ENCODE data around the gene GUCY2D. TPM values are rescaled to one million over a fixed set of nuclear protein-coding genes. Genes with fewer than 3 reads are reported as not detected.
A peak's percentile ranks its signal among the peaks of the same experiment; 100 is the strongest.

Gene GUCY2D
- polyA plus RNA-seq, 4 donors = 0.81 TPM; not detected in 3

DNA sequence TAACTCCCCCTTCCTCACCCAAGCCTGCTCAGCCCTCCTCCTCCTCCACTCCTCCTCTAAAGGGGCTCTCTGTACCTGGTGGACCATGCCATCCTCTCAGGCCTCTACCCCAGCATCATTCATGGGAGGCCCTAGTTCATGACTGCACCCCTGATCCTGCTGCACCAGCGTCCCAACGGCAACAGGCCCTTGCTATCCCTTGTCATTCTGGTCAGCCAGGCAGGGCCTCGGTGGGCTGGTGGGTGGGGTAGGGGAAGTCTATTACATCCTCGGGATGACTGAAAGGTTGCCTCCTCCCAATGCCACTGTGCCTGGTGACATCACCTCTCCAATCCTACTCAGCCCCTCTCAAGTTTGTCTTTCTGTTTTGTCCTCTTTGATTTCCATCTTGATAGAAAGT, 65.4 kb downstream of the GUCY2D start:
- Histone ChIP-seq H3K4me1 (ENCODE audit: control insufficient read depth in 3 of 3, insufficient read depth in 2 of 3, low read depth in 1 of 3, low read length in 2 of 3) (peaks cover 4 to 18% (median 8%) of the 10 kb centered on the region in 3 donors), H3K9me3 (ENCODE audit: control insufficient read depth in 2 of 2, insufficient read depth in 1 of 2, low read depth in 1 of 2, low read length in 1 of 2) (no peaks in the 10 kb centered on the region), H3K36me3 (ENCODE audit: control insufficient read depth in 3 of 3, insufficient read depth in 2 of 3, low read depth in 1 of 3, low read length in 3 of 3) (no peaks in the 10 kb centered on the region), H3K27me3 (ENCODE audit: control insufficient read depth in 3 of 3, insufficient read depth in 3 of 3, low read length in 3 of 3) (peaks cover 0 to 44% (median 12%) of the 10 kb centered on the region in 3 donors), H3K27ac (ENCODE audit: low read depth in 1 of 3, low read length in 2 of 3) (no peak overlapping the region), H3K4me3 (ENCODE audit: low read depth in 1 of 3, low read length in 3 of 3) (no peak overlapping the region)
- no peak for DNase-seq
- WGBS, 3 donors = 36 to 56% (median 54%) methylated on average over 4 of the region's 4 CpGs
- no peak for FAIRE-seq

DNA sequence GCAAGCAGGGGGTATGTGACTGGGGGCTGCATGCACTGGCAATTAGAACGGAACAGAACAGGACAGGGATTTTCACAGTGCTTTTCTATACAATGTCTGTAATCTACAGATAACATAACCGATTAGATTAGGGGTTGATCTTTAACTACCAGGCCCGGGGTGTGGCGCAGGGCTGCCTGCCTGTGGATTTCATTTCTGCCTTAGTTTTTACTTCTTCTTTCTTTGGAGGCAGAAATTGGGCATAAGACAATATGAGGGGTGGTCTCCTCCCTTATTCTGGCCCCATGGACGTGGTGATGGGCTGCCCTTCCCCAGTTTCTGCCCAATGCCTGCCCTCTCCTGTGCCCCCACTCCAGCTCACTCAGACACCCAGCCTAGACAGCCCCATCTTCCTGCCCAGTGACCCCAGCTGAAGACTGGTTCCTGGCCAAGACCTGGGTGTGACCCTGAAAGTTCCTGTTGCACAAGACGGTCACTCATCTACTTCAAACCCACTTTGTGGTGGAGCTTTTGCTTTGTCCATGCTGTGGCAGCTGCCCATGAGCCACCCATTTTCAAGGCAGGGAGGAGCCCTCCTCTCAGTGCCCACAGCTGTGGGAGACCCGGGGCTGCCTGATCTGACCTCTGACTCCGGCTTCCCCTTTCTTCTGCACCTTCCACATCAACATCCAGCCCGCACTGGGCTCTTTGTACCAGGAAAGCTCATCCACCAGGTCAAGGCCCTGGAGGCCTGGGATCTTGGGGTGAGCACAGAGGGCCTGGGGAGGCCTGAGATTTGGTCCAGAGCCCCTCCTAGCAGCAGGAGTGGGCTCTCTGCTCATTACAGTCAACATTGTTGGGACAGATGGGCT, 66.5 kb downstream of the GUCY2D start:
- peak overlapping the region in 1 of 3 donors; percentile 60 for H3K27ac ChIP-seq (ENCODE audit: low read depth in 1 of 3, low read length in 2 of 3)
- peaks cover 4 to 25% (median 11%) of the 10 kb centered on the region in 3 donors for H3K4me1 ChIP-seq (ENCODE audit: control insufficient read depth in 3 of 3, insufficient read depth in 2 of 3, low read depth in 1 of 3, low read length in 2 of 3)
- WGBS, 3 donors = 23 to 48% (median 36%) methylated on average over 9 of the region's 9 CpGs
- no peak overlapping the region for H3K4me3 ChIP-seq (ENCODE audit: low read depth in 1 of 3, low read length in 3 of 3)
- H3K27me3 ChIP-seq (ENCODE audit: control insufficient read depth in 3 of 3, insufficient read depth in 3 of 3, low read length in 3 of 3) = peaks cover 0 to 47% (median 20%) of the 10 kb centered on the region in 3 donors
- no peaks in the 10 kb centered on the region for H3K9me3 ChIP-seq (ENCODE audit: control insufficient read depth in 2 of 2, insufficient read depth in 1 of 2, low read depth in 1 of 2, low read length in 1 of 2)
- peak; percentile 24 to 26 for DNase-seq
- H3K36me3 ChIP-seq (ENCODE audit: control insufficient read depth in 3 of 3, insufficient read depth in 2 of 3, low read depth in 1 of 3, low read length in 3 of 3) = no peaks in the 10 kb centered on the region
- FAIRE-seq = no peak

DNA sequence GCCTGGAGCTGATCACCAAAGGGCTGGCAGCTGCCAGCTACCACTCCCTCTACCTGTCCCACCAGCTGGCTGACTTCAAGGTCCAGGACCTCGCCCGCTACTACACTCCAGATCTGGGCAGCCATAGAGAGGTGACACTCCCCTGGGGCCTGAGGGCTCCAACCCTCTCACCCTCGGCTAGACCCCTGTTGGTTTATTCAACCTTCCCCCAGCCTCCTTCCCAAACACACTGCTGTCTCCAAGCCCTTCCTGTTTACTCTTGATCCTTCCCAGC, 67.1 kb downstream of the GUCY2D start:
- Histone ChIP-seq H3K27me3 (ENCODE audit: control insufficient read depth in 3 of 3, insufficient read depth in 3 of 3, low read length in 3 of 3) (peaks cover 0 to 52% (median 17%) of the 10 kb centered on the region in 3 donors), H3K27ac (ENCODE audit: low read depth in 1 of 3, low read length in 2 of 3) (peak overlapping the region in 1 of 3 donors; percentile 60), H3K9me3 (ENCODE audit: control insufficient read depth in 2 of 2, insufficient read depth in 1 of 2, low read depth in 1 of 2, low read length in 1 of 2) (no peaks in the 10 kb centered on the region), H3K4me3 (ENCODE audit: low read depth in 1 of 3, low read length in 3 of 3) (no peak overlapping the region), H3K4me1 (ENCODE audit: control insufficient read depth in 3 of 3, insufficient read depth in 2 of 3, low read depth in 1 of 3, low read length in 2 of 3) (peaks cover 4 to 25% (median 11%) of the 10 kb centered on the region in 3 donors), H3K36me3 (ENCODE audit: control insufficient read depth in 3 of 3, insufficient read depth in 2 of 3, low read depth in 1 of 3, low read length in 3 of 3) (no peaks in the 10 kb centered on the region)
- DNase-seq (peak; percentile 50 to 68), FAIRE-seq (no peak)
- 4 to 46% (median 44%) methylated on average over 2 to 3 of the region's 3 CpGs for WGBS, 3 donors

Other genes with a start within 250 kb of the GUCY2D start
- 10 to 100 TPM in 3 of 4 donors, 1 to 10 TPM in 1; 8.4 to 26.1 (median 16.7) TPM for gene KDM6B, start 168.4 kb upstream of the GUCY2D start, polyA plus RNA-seq
- 10 to 100 TPM in 1 of 4 donors, 1 to 10 TPM in 3; 3.8 to 17.5 (median 7.3) TPM for gene TMEM88, start 147.5 kb upstream of the GUCY2D start, polyA plus RNA-seq
- gene NAA38, start 145.1 kb upstream of the GUCY2D start, polyA plus RNA-seq = 100 to 1,000 TPM in 1 of 4 donors, 10 to 100 TPM in 3; 40.1 to 142 (median 73.4) TPM
- 10 to 100 TPM in 1 of 4 donors, 1 to 10 TPM in 3; 4.9 to 13.0 (median 6.4) TPM for gene CYB5D1, start 144.6 kb upstream of the GUCY2D start, polyA plus RNA-seq
- gene CHD3, start 113.8 kb upstream of the GUCY2D start, polyA plus RNA-seq = 10 to 100 TPM; 23.7 to 60.4 (median 36.7) TPM
- 1 to 10 TPM; 1.9 to 3.0 (median 2.5) TPM for gene RNF227, start 86.3 kb upstream of the GUCY2D start, polyA plus RNA-seq
- gene KCNAB3, start 72.8 kb upstream of the GUCY2D start, polyA plus RNA-seq = 1 to 10 TPM; 1.3 to 3.9 (median 1.7) TPM
- 100 to 1,000 TPM; 103 to 152 (median 118) TPM for gene TRAPPC1, start 70.7 kb upstream of the GUCY2D start, polyA plus RNA-seq
- gene CNTROB, start 70.4 kb upstream of the GUCY2D start, polyA plus RNA-seq = 10 to 100 TPM; 18.4 to 24.6 (median 24.0) TPM
- 1 to 10 TPM in 2 of 4 donors, under 1 TPM in 2; 0.31 to 2.0 (median 1.2) TPM for gene ALOX15B, start 36.4 kb downstream of the GUCY2D start, polyA plus RNA-seq
- 1 to 10 TPM in 1 of 4 donors, under 1 TPM in 3; 0.45 to 3.0 (median 0.73) TPM for gene ALOX12B, start 85.1 kb downstream of the GUCY2D start, polyA plus RNA-seq
- 1 to 10 TPM in 1 of 4 donors, under 1 TPM in 1, not detected in 2; 0.13 to 1.6 TPM for gene ALOXE3, start 115.9 kb downstream of the GUCY2D start, polyA plus RNA-seq
- gene HES7, start 121.5 kb downstream of the GUCY2D start, polyA plus RNA-seq = under 1 TPM in 1 of 4 donors, not detected in 3; 0.06 TPM
- gene PER1, start 149.8 kb downstream of the GUCY2D start, polyA plus RNA-seq = 10 to 100 TPM; 17.3 to 79.4 (median 54.0) TPM
- 10 to 100 TPM; 27.5 to 75.9 (median 46.7) TPM for gene VAMP2, start 160.3 kb downstream of the GUCY2D start, polyA plus RNA-seq
- gene TMEM107, start 173.8 kb downstream of the GUCY2D start, polyA plus RNA-seq = 10 to 100 TPM in 2 of 4 donors, 1 to 10 TPM in 1, under 1 TPM in 1; 0.89 to 14.9 (median 7.4) TPM
- 10 to 100 TPM in 2 of 4 donors, 1 to 10 TPM in 2; 7.9 to 13.8 (median 10.8) TPM for gene BORCS6, start 187.6 kb downstream of the GUCY2D start, polyA plus RNA-seq
- gene AURKB, start 208.0 kb downstream of the GUCY2D start, polyA plus RNA-seq = 10 to 100 TPM in 2 of 4 donors, 1 to 10 TPM in 2; 4.9 to 48.4 (median 14.3) TPM
- 10 to 100 TPM; 10.1 to 25.8 (median 16.5) TPM for gene CTC1, start 245.4 kb downstream of the GUCY2D start, polyA plus RNA-seq
- 10 to 100 TPM in 3 of 4 donors, 1 to 10 TPM in 1; 6.9 to 21.4 (median 13.6) TPM for gene PFAS, start 246.7 kb downstream of the GUCY2D start, polyA plus RNA-seq